HepG2 (cell line): ENCODE results near the gene SLC7A10. TPM values are rescaled to one million over a fixed set of nuclear protein-coding genes. Genes with fewer than 3 reads are reported as not detected.

Experiments
- ATF1 ChIP-seq: IDR thresholded peaks from 2 replicates; pipeline ENCODE4 v1.6.1; 2016; ENCODE audit warnings: mild to moderate bottlenecking, control low read depth
- ESRRA ChIP-seq: sonication (generic); formaldehyde crosslinking; IDR thresholded peaks from 2 replicates; pipeline ENCODE4 v1.5.1; 2020; ENCODE audit warnings: mild to moderate bottlenecking, low read depth, missing genetic modification reagents
- ISX ChIP-seq: sonication (generic); formaldehyde crosslinking; conservative IDR thresholded peaks from 2 replicates; pipeline ENCODE4 v1.5.0; 2020; ENCODE audit warnings: missing genetic modification reagents
- JUN ChIP-seq: sonication (generic); formaldehyde crosslinking; IDR thresholded peaks from 2 replicates; pipeline ENCODE4 v1.4.0; 2020; ENCODE audit warnings: mild to moderate bottlenecking, missing genetic modification reagents
- KAT2B ChIP-seq: fragments of 150-350 bp; IDR thresholded peaks from 2 replicates; pipeline ENCODE4 v1.6.1; 2014; ENCODE audit warnings: low read depth, low read length, borderline replicate concordance
- KDM5A ChIP-seq: fragments of 200-600 bp; sonication (generic); IDR thresholded peaks from 2 replicates; pipeline ENCODE4 v1.7.0; 2018; ENCODE audit warnings: antibody characterized with exemption, mild to moderate bottlenecking, low read length, borderline replicate concordance
- MAF1 ChIP-seq: sonication (generic); formaldehyde crosslinking; IDR thresholded peaks from 2 replicates; pipeline ENCODE4 v1.5.0; 2020; ENCODE audit warnings: missing genetic modification reagents, borderline replicate concordance
- WIZ ChIP-seq: sonication (generic); formaldehyde crosslinking; IDR thresholded peaks from 2 replicates; pipeline ENCODE4 v1.5.1; 2020; ENCODE audit warnings: mild to moderate bottlenecking, missing genetic modification reagents
- polyA plus RNA-seq, 8 experiments: library from polyadenylated mRNA; depleted of rRNA in 3 of 8; stranded (reverse) in 7 of 8; unstranded in 1 of 8; fragments of >200 nt; fragmentation: Illumina TruSeq in 4 of 8; extraction: Trizol in 4 of 8; gene quantifications; 2 replicates each; pipeline versions ENCODE4 v1.2.1 to v1.2.3, GENCODE V29; 2011 to 2016; ENCODE audit warnings: low read depth in 4 of 8, missing spikeins in 1 of 8, mixed read lengths in 1 of 8; ENCODE audit not compliant: insufficient read depth in 1 of 8
- total RNA-seq, 5 experiments: library from RNA; depleted of rRNA; stranded (reverse); fragments of >200 nt; fragmentation: Illumina TruSeq; extraction: Trizol; gene quantifications; 2 replicates each; pipeline ENCODE4 v1.2.3, GENCODE V29; 2016; ENCODE audit warnings: low read depth in 1 of 5
- TF ChIP-seq, protein P1 (sequence below): sonication (generic); formaldehyde crosslinking; IDR thresholded peaks from 2 replicates; pipeline ENCODE4 v1.4.0; 2020; ENCODE audit warnings: missing genetic modification reagents, borderline replicate concordance
- TF ChIP-seq, protein P2 (sequence below): IDR thresholded peaks from 2 replicates; pipeline ENCODE4 v1.6.1; 2016; ENCODE audit warnings: missing biosample characterization, missing genetic modification reagents, low read depth

Gene SLC7A10
- total and polyA plus RNA-seq, 2 of the 13 experiments (the other 11 are each of a cell fraction or from before 2014, with no cell fraction given): 1.1 to 2.2 TPM

DNA sequence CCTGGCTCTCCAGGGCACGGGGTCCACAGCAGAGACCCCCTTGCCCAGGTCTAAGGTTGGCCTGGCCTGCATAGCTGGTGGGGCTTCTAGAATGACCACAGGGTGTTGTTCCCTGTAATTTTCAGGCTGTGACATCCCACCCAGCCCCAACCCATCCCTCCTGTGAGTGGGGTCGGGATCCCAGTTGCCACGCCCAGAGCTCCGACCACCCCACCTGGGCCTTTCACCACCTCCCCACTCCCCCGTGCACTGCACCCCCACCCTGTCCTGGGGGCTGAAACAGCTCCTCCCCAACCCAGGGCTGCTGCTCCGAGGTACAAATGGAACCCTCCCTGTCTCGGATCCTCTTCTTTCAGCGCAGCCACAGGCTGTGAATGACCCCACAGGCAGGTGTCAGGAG is 8.4 kb upstream of the SLC7A10 start (continued):
- TF ChIP-seq, protein P1, sequence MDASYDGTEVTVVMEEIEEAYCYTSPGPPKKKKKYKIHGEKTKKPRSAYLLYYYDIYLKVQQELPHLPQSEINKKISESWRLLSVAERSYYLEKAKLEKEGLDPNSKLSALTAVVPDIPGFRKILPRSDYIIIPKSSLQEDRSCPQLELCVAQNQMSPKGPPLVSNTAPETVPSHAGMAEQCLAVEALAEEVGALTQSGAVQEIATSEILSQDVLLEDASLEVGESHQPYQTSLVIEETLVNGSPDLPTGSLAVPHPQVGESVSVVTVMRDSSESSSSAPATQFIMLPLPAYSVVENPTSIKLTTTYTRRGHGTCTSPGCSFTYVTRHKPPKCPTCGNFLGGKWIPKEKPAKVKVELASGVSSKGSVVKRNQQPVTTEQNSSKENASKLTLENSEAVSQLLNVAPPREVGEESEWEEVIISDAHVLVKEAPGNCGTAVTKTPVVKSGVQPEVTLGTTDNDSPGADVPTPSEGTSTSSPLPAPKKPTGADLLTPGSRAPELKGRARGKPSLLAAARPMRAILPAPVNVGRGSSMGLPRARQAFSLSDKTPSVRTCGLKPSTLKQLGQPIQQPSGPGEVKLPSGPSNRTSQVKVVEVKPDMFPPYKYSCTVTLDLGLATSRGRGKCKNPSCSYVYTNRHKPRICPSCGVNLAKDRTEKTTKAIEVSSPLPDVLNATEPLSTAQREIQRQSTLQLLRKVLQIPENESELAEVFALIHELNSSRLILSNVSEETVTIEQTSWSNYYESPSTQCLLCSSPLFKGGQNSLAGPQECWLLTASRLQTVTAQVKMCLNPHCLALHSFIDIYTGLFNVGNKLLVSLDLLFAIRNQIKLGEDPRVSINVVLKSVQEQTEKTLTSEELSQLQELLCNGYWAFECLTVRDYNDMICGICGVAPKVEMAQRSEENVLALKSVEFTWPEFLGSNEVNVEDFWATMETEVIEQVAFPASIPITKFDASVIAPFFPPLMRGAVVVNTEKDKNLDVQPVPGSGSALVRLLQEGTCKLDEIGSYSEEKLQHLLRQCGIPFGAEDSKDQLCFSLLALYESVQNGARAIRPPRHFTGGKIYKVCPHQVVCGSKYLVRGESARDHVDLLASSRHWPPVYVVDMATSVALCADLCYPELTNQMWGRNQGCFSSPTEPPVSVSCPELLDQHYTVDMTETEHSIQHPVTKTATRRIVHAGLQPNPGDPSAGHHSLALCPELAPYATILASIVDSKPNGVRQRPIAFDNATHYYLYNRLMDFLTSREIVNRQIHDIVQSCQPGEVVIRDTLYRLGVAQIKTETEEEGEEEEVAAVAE (CRISPR knock-in tag): no peak
- TF ChIP-seq WIZ (CRISPR knock-in tag) (no peak), KDM5A (no peak), ATF1 (no peak), MAF1 (no peak), JUN (CRISPR knock-in tag) (no peak), ISX (no peak), KAT2B (no peak), ESRRA (CRISPR knock-in tag) (no peak)
- TF ChIP-seq, protein P2, sequence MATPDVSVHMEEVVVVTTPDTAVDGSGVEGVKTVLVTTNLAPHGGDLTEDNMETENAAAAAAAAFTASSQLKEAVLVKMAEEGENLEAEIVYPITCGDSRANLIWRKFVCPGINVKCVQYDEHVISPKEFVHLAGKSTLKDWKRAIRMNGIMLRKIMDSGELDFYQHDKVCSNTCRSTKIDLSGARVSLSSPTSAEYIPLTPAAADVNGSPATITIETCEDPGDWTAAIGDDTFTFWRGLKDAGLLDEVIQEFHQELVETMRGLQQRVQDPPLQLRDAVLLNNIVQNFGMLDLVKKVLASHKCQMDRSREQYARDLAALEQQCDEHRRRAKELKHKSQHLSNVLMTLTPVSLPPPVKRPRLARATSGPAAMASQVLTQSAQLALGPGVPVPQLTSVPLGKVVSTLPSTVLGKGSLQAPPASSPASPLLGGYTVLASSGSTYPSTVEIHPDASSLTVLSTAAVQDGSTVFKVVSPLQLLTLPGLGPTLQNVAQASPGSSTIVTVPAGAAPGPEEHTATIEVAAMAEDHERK (CRISPR knock-in tag): no peak
